ENCODE data around the gene TCF15. TPM values are rescaled to one million over a fixed set of nuclear protein-coding genes. Genes with fewer than 3 reads are reported as not detected.

The TCF15 gene
- total RNA-seq, 3 donors from 2014 or later: 0.44 to 2.6 (median 1.1) TPM

- DNase-seq (ENCODE audit: low spot score in 2 of 2): no peak
- Histone ChIP-seq H3K36me3 (no peaks in the 10 kb centered on the region), H3K27me3 (peaks cover 0 to 2% of the 10 kb centered on the region in 2 donors), H3K27ac (no peak overlapping the region), H3K9me3 (no peaks in the 10 kb centered on the region), H3K4me1 (no peaks in the 10 kb centered on the region), H3K4me3 (no peak overlapping the region)
- TF ChIP-seq POLR2A (IDR thresholded peaks at IDR 0.05): no peak
- TF ChIP-seq CTCF (IDR thresholded peaks at IDR 0.05): no peak
- no peak for TF ChIP-seq POLR2AphosphoS5 (IDR thresholded peaks at IDR 0.05)
- intact Hi-C loops (cut with DNase I; ENCODE audit: low total_unique reads): no loop called here
Observed at GRCh38 chr20:602111-602970, 7.8 kb downstream of the TCF15 start.

GRCh38 chr20:600736-601135 is 9.4 kb downstream of the TCF15 start:
- no peaks in the 10 kb centered on the region for H3K27me3 ChIP-seq
- H3K4me3 ChIP-seq: no peak overlapping the region
- TF ChIP-seq POLR2AphosphoS5 (IDR thresholded peaks at IDR 0.05) (no peak), POLR2A (IDR thresholded peaks at IDR 0.05) (no peak), CTCF (IDR thresholded peaks at IDR 0.05) (no peak)
- H3K27ac ChIP-seq: no peak overlapping the region
- H3K36me3 ChIP-seq: no peaks in the 10 kb centered on the region
- no peaks in the 10 kb centered on the region for H3K9me3 ChIP-seq
- DNase-seq (ENCODE audit: low spot score in 2 of 2): no peak
- H3K4me1 ChIP-seq: no peaks in the 10 kb centered on the region
- intact Hi-C loops (cut with DNase I; ENCODE audit: low total_unique reads): no loop called here

- Histone ChIP-seq H3K36me3 (no peaks in the 10 kb centered on the region), H3K27ac (no peak overlapping the region), H3K4me1 (no peaks in the 10 kb centered on the region), H3K4me3 (no peak overlapping the region), H3K9me3 (no peaks in the 10 kb centered on the region), H3K27me3 (no peaks in the 10 kb centered on the region)
- no peak for DNase-seq (ENCODE audit: low spot score in 2 of 2)
- no peak for TF ChIP-seq CTCF (IDR thresholded peaks at IDR 0.05)
- intact Hi-C loops (cut with DNase I; ENCODE audit: low total_unique reads): no loop called here
Observed at GRCh38 chr20:600141-600540, 10.0 kb downstream of the TCF15 start.

GRCh38 chr20:598133-598850 is 11.8 kb downstream of the TCF15 start:
- no peak for TF ChIP-seq POLR2A (IDR thresholded peaks at IDR 0.05)
- no peak for TF ChIP-seq CTCF (IDR thresholded peaks at IDR 0.05)
- no peak for TF ChIP-seq POLR2AphosphoS5 (IDR thresholded peaks at IDR 0.05)
- intact Hi-C loops (cut with DNase I; ENCODE audit: low total_unique reads): no loop called here
- Histone ChIP-seq H3K27ac (no peak overlapping the region), H3K36me3 (no peaks in the 10 kb centered on the region), H3K4me3 (no peak overlapping the region), H3K4me1 (no peaks in the 10 kb centered on the region), H3K27me3 (peaks cover 0 to 4% of the 10 kb centered on the region in 2 donors), H3K9me3 (no peaks in the 10 kb centered on the region)
- no peak for DNase-seq (ENCODE audit: low spot score in 2 of 2)

- no peaks in the 10 kb centered on the region for H3K9me3 ChIP-seq
- H3K4me1 ChIP-seq: no peaks in the 10 kb centered on the region
- H3K27me3 ChIP-seq: peaks cover 0 to 4% of the 10 kb centered on the region in 2 donors
- no peak for DNase-seq (ENCODE audit: low spot score in 2 of 2)
- intact Hi-C loops (cut with DNase I; ENCODE audit: low total_unique reads): no loop called here
- no peak overlapping the region for H3K27ac ChIP-seq
- TF ChIP-seq CTCF (IDR thresholded peaks at IDR 0.05): no peak
- TF ChIP-seq POLR2AphosphoS5 (IDR thresholded peaks at IDR 0.05): no peak
- TF ChIP-seq POLR2A (IDR thresholded peaks at IDR 0.05): no peak
- H3K36me3 ChIP-seq: no peaks in the 10 kb centered on the region
- no peak overlapping the region for H3K4me3 ChIP-seq
Observed at GRCh38 chr20:597560-597959, 12.5 kb downstream of the TCF15 start.
